Body of pancreas (tissue), 4 donors: ENCODE results near the gene CNST. TPM values are rescaled to one million over a fixed set of nuclear protein-coding genes. Genes with fewer than 3 reads are reported as not detected.

Experiments used
- ATAC-seq: fragments of 150-250 bp; one replicate; pipeline ENCODE4 v1.9.1; 2016
- DNase-seq, 4 donors: peaks; one replicate each; pipeline ENCODE4 v3.0.0-alpha.2; 2019
- H3K27ac ChIP-seq, 4 donors: fragments of 200-600 bp; sonication (generic); 1 replicate in 3 of 4; 2 replicates in 1 of 4; pipeline versions ENCODE4 v1.5.1 to v1.6.1; 2016 to 2019; ENCODE audit warnings: mild to moderate bottlenecking in 1 of 4, mixed read lengths in 1 of 4, moderate library complexity in 1 of 4
- H3K27me3 ChIP-seq, 2 donors: fragments of 200-600 bp; sonication (generic); one replicate each; pipeline ENCODE4 v1.6.0; 2016; ENCODE audit warnings: mild to moderate bottlenecking in 1 of 2
- H3K36me3 ChIP-seq, 2 donors: fragments of 200-600 bp; sonication (generic); replicated peaks in 1 of 2; 2 replicates each; pipeline ENCODE4 v1.5.1; 2016; ENCODE audit warnings: low read depth in 2 of 2; ENCODE audit not compliant: insufficient read depth in 1 of 2
- H3K4me1 ChIP-seq: fragments of 200-600 bp; sonication (generic); one replicate; pipeline ENCODE4 v1.6.0; 2016
- H3K4me3 ChIP-seq, 2 donors: fragments of 200-600 bp; sonication (generic); 1 replicate in 1 of 2; 2 replicates in 1 of 2; pipeline ENCODE4 v1.5.1; 2016 to 2019
- H3K9me3 ChIP-seq, 3 donors: fragments of 200-600 bp; sonication (generic); 1 replicate in 2 of 3; 2 replicates in 1 of 3; pipeline ENCODE4 v1.5.1; 2016
- POLR2A ChIP-seq, 3 donors: fragments of 450-650 bp; IDR thresholded peaks; one replicate each; pipeline ENCODE4 v1.6.1; 2016; ENCODE audit warnings: antibody characterized with exemption in 3 of 3, mild to moderate bottlenecking in 2 of 3
- WGBS, 2 donors: methylation state at CpG; one replicate each; pipeline ENCODE4 v1.1.5; 2017; 5-methylcytosine and 5-hydroxymethylcytosine counted together
- intact Hi-C: fragments of 100-400 bp; cut with DNase I; formaldehyde crosslinking; loops from one replicate; pipeline ENCODE4 v1.15.1; 2023
- total RNA-seq, 2 donors: library from RNA; depleted of rRNA; stranded (reverse); fragments of >200 nt; gene quantifications; one replicate each; pipeline ENCODE4 v1.1.0, GENCODE V29; 2016
- TF ChIP-seq, protein P1 (sequence below), 7 experiments: fragments of 450-650 bp in 4 of 7; fragments of 200-600 bp in 3 of 7; sonication (generic) in 3 of 7; IDR thresholded peaks; one replicate each; pipeline ENCODE4 v1.5.1; 2016 to 2019; ENCODE audit warnings: antibody characterized with exemption in 7 of 7

Gene CNST
- total RNA-seq, 2 donors from 2014 or later: 10.9 to 12.2 TPM

GRCh38 chr1:246617768-246618167 is 51.5 kb downstream of the CNST start:
- DNase-seq (peak in 2 of 4 donors; percentile 38 to 39), ATAC-seq (peak; percentile 89)
- no peaks in the 10 kb centered on the region for H3K27me3 ChIP-seq
- no peaks in the 10 kb centered on the region for H3K36me3 ChIP-seq
- H3K4me3 ChIP-seq: no peak overlapping the region
- intact Hi-C loops: no loop called here
- H3K9me3 ChIP-seq: no peaks in the 10 kb centered on the region
- WGBS, 2 donors: 42 to 45% methylated on average over 3 of the region's 3 CpGs
- peak overlapping the region; percentile 6 to 59 (median 44) for H3K27ac ChIP-seq
- TF ChIP-seq, protein P1, sequence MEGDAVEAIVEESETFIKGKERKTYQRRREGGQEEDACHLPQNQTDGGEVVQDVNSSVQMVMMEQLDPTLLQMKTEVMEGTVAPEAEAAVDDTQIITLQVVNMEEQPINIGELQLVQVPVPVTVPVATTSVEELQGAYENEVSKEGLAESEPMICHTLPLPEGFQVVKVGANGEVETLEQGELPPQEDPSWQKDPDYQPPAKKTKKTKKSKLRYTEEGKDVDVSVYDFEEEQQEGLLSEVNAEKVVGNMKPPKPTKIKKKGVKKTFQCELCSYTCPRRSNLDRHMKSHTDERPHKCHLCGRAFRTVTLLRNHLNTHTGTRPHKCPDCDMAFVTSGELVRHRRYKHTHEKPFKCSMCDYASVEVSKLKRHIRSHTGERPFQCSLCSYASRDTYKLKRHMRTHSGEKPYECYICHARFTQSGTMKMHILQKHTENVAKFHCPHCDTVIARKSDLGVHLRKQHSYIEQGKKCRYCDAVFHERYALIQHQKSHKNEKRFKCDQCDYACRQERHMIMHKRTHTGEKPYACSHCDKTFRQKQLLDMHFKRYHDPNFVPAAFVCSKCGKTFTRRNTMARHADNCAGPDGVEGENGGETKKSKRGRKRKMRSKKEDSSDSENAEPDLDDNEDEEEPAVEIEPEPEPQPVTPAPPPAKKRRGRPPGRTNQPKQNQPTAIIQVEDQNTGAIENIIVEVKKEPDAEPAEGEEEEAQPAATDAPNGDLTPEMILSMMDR (IDR thresholded peaks at IDR 0.05): no peak
- no peak for TF ChIP-seq POLR2A (IDR thresholded peaks at IDR 0.05)
- H3K4me1 ChIP-seq: peaks cover 25% of the 10 kb centered on the region

DNA sequence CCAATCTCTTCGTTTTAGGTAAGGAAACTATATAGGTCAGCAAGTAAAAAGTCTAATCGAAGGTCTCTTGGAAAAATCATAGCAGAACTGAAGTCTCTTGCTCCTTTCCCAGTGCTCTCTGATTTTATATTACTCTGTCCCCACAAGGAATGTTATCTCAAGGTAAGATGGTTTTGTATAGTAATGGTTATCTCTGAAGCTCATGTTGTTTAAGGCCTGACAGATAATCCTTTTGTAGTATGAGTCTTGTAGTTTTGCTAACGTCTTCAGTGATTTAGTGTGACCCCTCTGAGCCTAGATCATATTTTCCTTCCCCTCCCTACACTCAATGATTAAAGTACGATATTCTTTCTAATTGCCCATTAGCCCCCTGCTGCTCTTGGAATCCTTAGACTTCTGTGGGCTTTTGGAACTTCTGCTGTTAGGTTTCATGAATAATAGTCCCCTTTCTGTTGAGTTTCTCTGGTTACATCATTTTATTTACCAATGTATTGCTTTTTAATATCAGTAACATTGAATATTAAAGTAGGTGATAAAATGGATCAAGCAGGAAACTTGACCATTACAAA is 52.1 kb downstream of the CNST start:
- intact Hi-C loops: no loop called here
- ATAC-seq (no peak), DNase-seq (no peak)
- no peak overlapping the region for H3K4me3 ChIP-seq
- H3K27ac ChIP-seq: peak overlapping the region; percentile 6 to 59 (median 32)
- no peaks in the 10 kb centered on the region for H3K27me3 ChIP-seq
- H3K9me3 ChIP-seq: no peaks in the 10 kb centered on the region
- WGBS, 2 donors: 60 to 62% methylated on average over 4 of the region's 4 CpGs
- H3K36me3 ChIP-seq: no peaks in the 10 kb centered on the region
- peaks cover 25% of the 10 kb centered on the region for H3K4me1 ChIP-seq
- TF ChIP-seq POLR2A (IDR thresholded peaks at IDR 0.05): no peak
- TF ChIP-seq, protein P1 (IDR thresholded peaks at IDR 0.05): no peak

DNA sequence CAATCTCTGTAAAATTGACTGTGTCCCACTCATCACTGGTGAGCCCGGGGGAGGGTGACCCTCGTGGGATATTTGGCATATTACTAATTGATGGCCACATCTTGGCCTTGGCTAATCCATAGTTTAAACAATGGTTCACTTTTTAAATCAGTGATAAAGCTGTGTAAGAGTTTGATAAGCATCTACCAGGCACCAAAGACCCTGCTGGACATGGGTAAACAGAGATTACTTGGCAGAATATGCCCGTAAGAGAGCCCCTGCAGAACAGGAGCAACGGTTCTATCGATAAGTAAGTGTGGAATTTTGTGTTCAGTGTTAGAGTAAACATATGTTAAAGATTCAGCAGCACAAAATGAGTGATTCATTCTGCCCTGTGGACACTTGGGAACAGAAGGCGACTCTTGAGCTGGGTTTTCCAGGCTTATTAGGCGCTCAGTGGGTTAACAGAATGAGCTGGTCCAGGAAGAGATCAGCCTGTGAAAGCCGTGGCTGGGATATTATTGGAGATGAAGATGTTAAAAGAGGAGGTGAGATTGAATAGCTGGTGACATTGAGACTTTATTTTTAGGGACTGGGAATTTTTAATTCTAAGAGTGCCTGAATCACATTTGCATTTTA is 55.9 kb downstream of the CNST start:
- H3K4me1 ChIP-seq: peaks cover 17% of the 10 kb centered on the region
- ATAC-seq: no peak
- TF ChIP-seq POLR2A (IDR thresholded peaks at IDR 0.05): no peak
- TF ChIP-seq, protein P1 (IDR thresholded peaks at IDR 0.05): no peak
- H3K27me3 ChIP-seq: no peaks in the 10 kb centered on the region
- no peak overlapping the region for H3K27ac ChIP-seq
- H3K36me3 ChIP-seq: no peaks in the 10 kb centered on the region
- no peak for DNase-seq
- no peaks in the 10 kb centered on the region for H3K9me3 ChIP-seq
- 56 to 58% methylated on average over 8 of the region's 8 CpGs for WGBS, 2 donors
- no peak overlapping the region for H3K4me3 ChIP-seq
- intact Hi-C loops: no loop called here

DNA sequence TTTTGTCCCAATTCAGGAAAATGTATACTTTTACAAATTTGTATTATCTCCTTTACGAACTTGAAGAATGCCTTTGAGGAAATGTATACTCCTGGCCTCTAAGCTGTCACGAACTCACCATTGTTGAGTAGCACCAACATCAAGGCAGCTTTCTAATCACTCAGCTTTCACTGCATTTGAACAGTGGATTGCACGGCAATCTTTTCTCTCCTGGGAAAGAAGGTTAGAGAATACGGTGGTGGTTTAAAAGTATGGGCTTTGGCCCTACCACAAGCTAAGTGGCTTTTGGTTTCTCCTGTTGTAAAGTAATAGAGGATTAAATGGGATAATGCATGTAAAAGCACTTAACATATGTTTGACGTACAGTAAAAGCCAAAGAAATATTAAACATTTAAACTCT is 57.8 kb downstream of the CNST start:
- Histone ChIP-seq H3K36me3 (no peaks in the 10 kb centered on the region), H3K4me1 (peaks cover 3% of the 10 kb centered on the region), H3K9me3 (no peaks in the 10 kb centered on the region), H3K4me3 (no peak overlapping the region), H3K27ac (no peak overlapping the region), H3K27me3 (no peaks in the 10 kb centered on the region)
- no peak for TF ChIP-seq POLR2A (IDR thresholded peaks at IDR 0.05)
- TF ChIP-seq, protein P1 (IDR thresholded peaks at IDR 0.05): no peak
- 89 to 92% methylated on average over 5 of the region's 5 CpGs for WGBS, 2 donors
- intact Hi-C loops: no loop called here
- DNase-seq: no peak
- ATAC-seq: no peak

- 80 to 81% methylated on average over 2 of the region's 2 CpGs for WGBS, 2 donors
- intact Hi-C loops: no loop called here
- no peaks in the 10 kb centered on the region for H3K27me3 ChIP-seq
These were observed 62.8 kb downstream of the CNST start for GRCh38 chr1:246629030-246629429.

More at GRCh38 chr1:246629030-246629429, 62.8 kb downstream of the CNST start:
- no peaks in the 10 kb centered on the region for H3K4me1 ChIP-seq
- no peak for ATAC-seq
- H3K36me3 ChIP-seq: peaks cover 0 to 4% of the 10 kb centered on the region in 2 donors
- no peak overlapping the region for H3K27ac ChIP-seq
- H3K9me3 ChIP-seq: no peaks in the 10 kb centered on the region
- no peak overlapping the region for H3K4me3 ChIP-seq
- no peak for TF ChIP-seq POLR2A (IDR thresholded peaks at IDR 0.05)
- TF ChIP-seq, protein P1 (IDR thresholded peaks at IDR 0.05): no peak
- DNase-seq: no peak
